T-cell (primary cell): ENCODE measurements around the gene ASPHD2. TPM values are rescaled to one million over a fixed set of nuclear protein-coding genes. Genes with fewer than 3 reads are reported as not detected.
"Not testable (repeated sequence)": the region's sequence is repeated elsewhere in the genome, so short reads cannot be mapped to it uniquely, and the experiment has no call there.

Experiments
- ATAC-seq, 4 experiments: fragments of 200-7000 bp in 3 of 4; fragments of 150-1000 bp in 1 of 4; cut with Tn5 transposase; replicated peaks in 1 of 4; 1 replicate in 3 of 4; 2 replicates in 1 of 4; pipeline ENCODE4 v1.10.0; 2021; ENCODE audit warnings: moderate library complexity in 3 of 4, mild to moderate bottlenecking in 2 of 4, moderate number of reproducible peaks in 1 of 4
- CTCF ChIA-PET, 2 donors: fragments of 300-600 bp; sonication (Branson Sonifier 250); formaldehyde crosslinking; loops; one replicate each; lab custom pipeline; 2022; ENCODE audit warnings: antibody characterized with exemption in 2 of 2; lab: Charles Lee
- POLR2A ChIA-PET, 2 donors: fragments of 300-600 bp; sonication (Branson Sonifier 250); formaldehyde crosslinking; loops; one replicate each; lab custom pipeline; 2022; ENCODE audit warnings: antibody characterized with exemption in 2 of 2; lab: Charles Lee
- DNase-seq, 35 experiments: peaks; one replicate each; pipeline versions ENCODE4 v3.0.0 to v3.0.0-alpha.2; 2013 to 2023
- H3K27ac ChIP-seq: one replicate; pipeline ENCODE4 v1.5.1; 2013; ENCODE audit warnings: low read length
- H3K27me3 ChIP-seq, 2 experiments: replicated peaks in 1 of 2; 1 replicate in 1 of 2; 2 replicates in 1 of 2; pipeline versions ENCODE4 v1.6.1 to v1.7.0; 2013; ENCODE audit warnings: low read length in 1 of 2, mixed read lengths in 1 of 2; ENCODE audit not compliant: control insufficient read depth in 2 of 2, insufficient read depth in 2 of 2; ENCODE audit errors: extremely low read depth in 1 of 2
- H3K36me3 ChIP-seq, 2 donors: 1 replicate in 1 of 2; 2 replicates in 1 of 2; pipeline versions ENCODE4 v1.6.1 to v1.7.0; 2013; ENCODE audit warnings: low read length in 1 of 2; ENCODE audit not compliant: control insufficient read depth in 2 of 2, insufficient read depth in 1 of 2; ENCODE audit errors: extremely low read depth in 1 of 2
- H3K4me1 ChIP-seq, 2 experiments: 1 replicate in 1 of 2; 2 replicates in 1 of 2; pipeline versions ENCODE4 v1.6.1 to v1.7.0; 2013; ENCODE audit warnings: low read length in 2 of 2, mixed read lengths in 1 of 2; ENCODE audit not compliant: insufficient read depth in 2 of 2, control insufficient read depth in 1 of 2; ENCODE audit errors: extremely low read depth in 1 of 2
- H3K4me3 ChIP-seq, 2 donors: 1 replicate in 1 of 2; 2 replicates in 1 of 2; pipeline versions ENCODE4 v1.5.1 to v1.7.0; 2013; ENCODE audit warnings: mild to moderate bottlenecking in 2 of 2, low read length in 1 of 2, moderate library complexity in 1 of 2; ENCODE audit not compliant: control insufficient read depth in 1 of 2; ENCODE audit errors: extremely low read depth in 1 of 2
- H3K9me3 ChIP-seq: 2 replicates; pipeline ENCODE4 v1.7.0; 2013
- H3K27ac Mint-ChIP-seq, 2 donors: one replicate each; pipeline ENCODE4 v1.8.0; 2020 to 2021; ENCODE audit warnings: mild to moderate bottlenecking in 2 of 2, mixed read lengths in 2 of 2
- H3K27me3 Mint-ChIP-seq, 2 donors: one replicate each; pipeline ENCODE4 v1.8.0; 2021 to 2022; ENCODE audit warnings: mixed read lengths in 2 of 2
- H3K36me3 Mint-ChIP-seq: one replicate; pipeline ENCODE4 v1.8.0; 2021; ENCODE audit warnings: mixed read lengths
- H3K4me1 Mint-ChIP-seq, 3 donors: one replicate each; pipeline ENCODE4 v1.8.0; 2020 to 2022; ENCODE audit warnings: mixed read lengths in 3 of 3, mild to moderate bottlenecking in 1 of 3
- H3K4me3 Mint-ChIP-seq, 3 donors: one replicate each; pipeline ENCODE4 v1.8.0; 2020 to 2022; ENCODE audit warnings: mild to moderate bottlenecking in 3 of 3, mixed read lengths in 3 of 3, moderate library complexity in 3 of 3
- H3K9me3 Mint-ChIP-seq, 3 donors: one replicate each; pipeline ENCODE4 v1.8.0; 2020 to 2022; ENCODE audit warnings: mixed read lengths in 3 of 3
- WGBS: methylation state at CpG from one replicate; pipeline ENCODE4 v1.1.5; 2013; ENCODE audit warnings: missing lambda C conversion rate; ENCODE audit not compliant: insufficient coverage; 5-methylcytosine and 5-hydroxymethylcytosine counted together
- total RNA-seq, 35 experiments: library from RNA in 6 of 35; stranded (reverse) in 6 of 35; fragments of 120-200 nt in 1 of 35; gene quantifications; one replicate each; pipeline versions ENCODE4 v1.2.1 to v1.2.4 and lab custom pipeline; 2013 to 2026

Gene ASPHD2
- total RNA-seq, 5 donors from 2014 or later (not counting 1 experiment from before 2014, with no cell fraction given): 1.9 to 5.3 (median 4.3) TPM

- H3K27me3 ChIP-seq: peaks cover 0 to 5% of the 10 kb centered on the region in 2 experiments
- ChIA-PET POLR2A (no interaction called here), CTCF (interaction anchor here in 1 of 2 donors (0.6 to 0.8 kb wide), 2 partner anchors 61 to 245 kb away, joined by 3 read pairs; no protein-coding TSS in a partner anchor)
- no peak overlapping the region for H3K27ac ChIP-seq
- H3K9me3 ChIP-seq: no peaks in the 10 kb centered on the region
- Mint-ChIP-seq H3K36me3 (no peaks in the 10 kb centered on the region), H3K4me1 (no peaks in the 10 kb centered on the region), H3K4me3 (no peak overlapping the region), H3K9me3 (no peaks in the 10 kb centered on the region), H3K27me3 (peaks cover 4 to 8% of the 10 kb centered on the region in 2 donors), H3K27ac (no peak overlapping the region)
- peak; percentile 62 to 75 (median 74) for ATAC-seq
- no peaks in the 10 kb centered on the region for H3K36me3 ChIP-seq
- no CpG with 5 or more reads among the region's 3 CpGs for WGBS
- peak; percentile 3 to 62 (median 32) for DNase-seq
- H3K4me1 ChIP-seq: no peaks in the 10 kb centered on the region
- no peak overlapping the region for H3K4me3 ChIP-seq
These were observed 30.3 kb upstream of the ASPHD2 start for GRCh38 chr22:26398741-26399153.

GRCh38 chr22:26399289-26399688 is 29.8 kb upstream of the ASPHD2 start:
- ATAC-seq: no peak
- ChIA-PET POLR2A (interaction anchor here in 1 of 2 donors (0.7 kb wide), 1 partner anchor 281 kb away, joined by 3 read pairs; no protein-coding TSS in a partner anchor), CTCF (interaction anchor here in 1 of 2 donors (0.6 kb wide), 1 partner anchor 244 kb away, joined by 3 read pairs; no protein-coding TSS in a partner anchor)
- H3K4me1 Mint-ChIP-seq: peaks cover 0 to 4% (median under 1%) of the 10 kb centered on the region in 3 donors
- no peak overlapping the region for H3K27ac Mint-ChIP-seq
- Histone ChIP-seq H3K4me1 (no peaks in the 10 kb centered on the region), H3K27me3 (peaks cover 0 to 8% of the 10 kb centered on the region in 2 experiments), H3K9me3 (no peaks in the 10 kb centered on the region), H3K4me3 (no peak overlapping the region), H3K27ac (no peak overlapping the region), H3K36me3 (no peaks in the 10 kb centered on the region)
- H3K9me3 Mint-ChIP-seq: no peaks in the 10 kb centered on the region
- H3K27me3 Mint-ChIP-seq: peaks cover 2 to 8% of the 10 kb centered on the region in 2 donors
- H3K36me3 Mint-ChIP-seq: no peaks in the 10 kb centered on the region
- no peak for DNase-seq
- no peak overlapping the region for H3K4me3 Mint-ChIP-seq
- no CpG with 5 or more reads among the region's 1 CpG for WGBS

- POLR2A ChIA-PET: no interaction called here
- H3K9me3 Mint-ChIP-seq: no peaks in the 10 kb centered on the region
- H3K36me3 ChIP-seq: no peaks in the 10 kb centered on the region
- H3K4me3 Mint-ChIP-seq: no peak overlapping the region
- no peak for DNase-seq
- H3K27me3 Mint-ChIP-seq: peaks cover 7 to 15% of the 10 kb centered on the region in 2 donors
- no peak for ATAC-seq
- no peak overlapping the region for H3K27ac ChIP-seq
- no peak overlapping the region for H3K4me3 ChIP-seq
- H3K4me1 ChIP-seq: no peaks in the 10 kb centered on the region
- WGBS: 62% methylated on average over 3 of the region's 5 CpGs
- peaks cover 0 to 17% of the 10 kb centered on the region in 2 experiments for H3K27me3 ChIP-seq
- no peaks in the 10 kb centered on the region for H3K9me3 ChIP-seq
- H3K4me1 Mint-ChIP-seq: peaks cover 0 to 7% (median 6%) of the 10 kb centered on the region in 3 donors
- CTCF ChIA-PET: no interaction called here
- H3K36me3 Mint-ChIP-seq: no peaks in the 10 kb centered on the region
- H3K27ac Mint-ChIP-seq: no peak overlapping the region
These were observed 27.3 kb upstream of the ASPHD2 start for GRCh38 chr22:26401726-26402125.

DNA sequence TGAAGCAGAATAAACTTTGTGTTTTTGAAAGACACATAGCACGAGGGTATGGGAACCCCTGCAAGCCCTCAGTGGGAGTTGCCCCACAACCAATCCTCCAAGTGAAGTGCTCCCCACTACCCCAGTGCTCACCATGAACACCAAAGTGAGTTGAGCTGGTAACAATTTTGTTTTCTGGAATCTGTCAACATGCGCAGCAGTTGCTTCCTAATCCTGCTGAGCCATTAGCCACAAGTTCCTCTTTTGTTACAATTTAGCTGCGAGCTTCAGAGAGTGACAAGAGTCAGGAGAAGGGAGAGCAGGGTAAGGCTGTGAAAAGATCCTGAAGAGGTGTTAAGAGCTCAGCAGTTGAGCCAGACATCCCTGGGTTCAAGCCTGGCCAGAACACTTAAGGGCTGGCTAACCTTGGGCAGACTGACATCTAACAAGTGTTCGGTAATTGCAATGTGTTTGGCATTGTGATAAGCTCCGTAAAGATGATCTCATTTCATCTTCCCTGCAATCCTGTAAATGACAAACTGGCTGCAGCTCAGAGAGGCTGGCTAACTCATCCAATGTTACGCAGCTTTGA is 24.1 kb upstream of the ASPHD2 start:
- H3K36me3 Mint-ChIP-seq: no peaks in the 10 kb centered on the region
- POLR2A ChIA-PET: no interaction called here
- no peaks in the 10 kb centered on the region for H3K9me3 ChIP-seq
- H3K4me3 Mint-ChIP-seq: no peak overlapping the region
- DNase-seq (peak in 1 of 35 experiments; percentile 6), ATAC-seq (no peak)
- H3K27ac Mint-ChIP-seq: no peak overlapping the region
- no peaks in the 10 kb centered on the region for H3K36me3 ChIP-seq
- H3K27me3 ChIP-seq: peaks cover 0 to 20% of the 10 kb centered on the region in 2 experiments
- no peak overlapping the region for H3K27ac ChIP-seq
- WGBS: 43% methylated on average over 3 of the region's 6 CpGs
- H3K9me3 Mint-ChIP-seq: no peaks in the 10 kb centered on the region
- CTCF ChIA-PET: interaction anchor here in 1 of 2 donors (1.2 kb wide), 1 partner anchor 41 kb away, joined by 8 read pairs; no protein-coding TSS in a partner anchor
- H3K4me1 Mint-ChIP-seq: peaks cover 0 to 7% (median 6%) of the 10 kb centered on the region in 3 donors
- peaks cover 7 to 20% of the 10 kb centered on the region in 2 donors for H3K27me3 Mint-ChIP-seq
- no peak overlapping the region for H3K4me3 ChIP-seq
- H3K4me1 ChIP-seq: no peaks in the 10 kb centered on the region

DNA sequence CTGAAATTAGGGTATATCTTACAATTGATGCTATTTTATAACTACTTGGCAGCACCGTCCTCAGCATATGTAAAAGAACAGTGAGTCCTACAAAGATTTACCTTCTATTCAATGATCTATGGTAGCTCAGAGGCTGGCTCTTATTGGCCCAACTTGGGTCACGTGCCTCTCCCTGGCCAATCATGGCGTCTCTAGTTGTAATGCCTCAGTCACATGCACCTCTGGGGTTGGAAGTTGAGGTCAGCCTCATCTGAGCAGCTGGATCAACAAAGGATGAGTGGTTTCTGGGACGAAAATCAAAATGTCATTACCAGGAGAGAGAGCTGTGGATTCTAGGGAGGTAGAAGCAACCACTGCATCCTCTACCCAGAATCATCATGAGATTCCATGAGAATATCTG is 22.9 kb upstream of the ASPHD2 start:
- H3K4me3 Mint-ChIP-seq: no peak overlapping the region
- WGBS: 82% methylated on average over 2 of the region's 4 CpGs
- no peak overlapping the region for H3K27ac Mint-ChIP-seq
- peaks cover 7 to 21% of the 10 kb centered on the region in 2 donors for H3K27me3 Mint-ChIP-seq
- Histone ChIP-seq H3K36me3 (no peaks in the 10 kb centered on the region), H3K27ac (no peak overlapping the region), H3K9me3 (no peaks in the 10 kb centered on the region), H3K4me3 (no peak overlapping the region), H3K27me3 (peaks cover 0 to 20% of the 10 kb centered on the region in 2 experiments), H3K4me1 (no peaks in the 10 kb centered on the region)
- H3K36me3 Mint-ChIP-seq: no peaks in the 10 kb centered on the region
- ChIA-PET CTCF (no interaction called here), POLR2A (no interaction called here)
- peaks cover 0 to 7% (median 6%) of the 10 kb centered on the region in 3 donors for H3K4me1 Mint-ChIP-seq
- H3K9me3 Mint-ChIP-seq: no peaks in the 10 kb centered on the region
- DNase-seq: no peak
- no peak for ATAC-seq

DNA sequence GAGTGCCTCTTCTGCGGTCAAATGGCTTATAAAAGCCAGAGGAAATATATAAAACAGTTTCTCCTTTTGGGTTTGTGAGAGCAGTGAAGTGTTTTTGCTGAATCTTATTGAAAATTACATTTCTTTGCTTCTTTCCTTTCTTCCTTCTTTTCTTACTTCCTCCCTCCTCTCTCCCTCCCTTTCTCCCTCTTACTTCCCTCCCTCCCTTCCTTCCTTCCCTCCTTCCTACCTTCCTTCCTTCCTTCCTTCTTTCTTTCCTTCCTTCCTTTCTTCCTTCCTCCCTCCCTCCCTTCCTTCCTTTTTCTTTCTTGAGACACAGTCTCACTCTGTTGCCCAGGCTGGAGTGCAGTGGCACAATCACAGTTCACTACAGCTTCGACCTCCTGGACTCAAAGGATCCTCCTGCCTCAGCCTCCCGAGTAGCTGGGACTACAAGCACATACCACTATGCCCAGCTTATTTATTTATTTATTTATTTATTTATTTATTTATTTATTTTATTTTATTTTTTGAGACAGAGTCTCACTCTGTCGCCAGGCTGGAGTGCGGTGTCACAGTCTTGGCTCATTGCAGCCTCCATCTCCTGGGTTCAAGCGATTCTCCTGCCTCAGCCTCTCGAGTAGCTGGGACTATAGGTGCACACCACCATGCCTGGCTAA is 20.4 kb upstream of the ASPHD2 start:
- H3K9me3 Mint-ChIP-seq, H3K27ac ChIP-seq, H3K36me3 ChIP-seq, H3K4me3 ChIP-seq, CTCF ChIA-PET, H3K27ac Mint-ChIP-seq, ATAC-seq, H3K4me1 Mint-ChIP-seq, H3K4me1 ChIP-seq, H3K4me3 Mint-ChIP-seq, H3K9me3 ChIP-seq, H3K36me3 Mint-ChIP-seq, DNase-seq: not testable (repeated sequence)
- H3K27me3 ChIP-seq: peaks cover 0 to 23% of the 10 kb centered on the region in 2 experiments
- POLR2A ChIA-PET: interaction anchor here in 1 of 2 donors (0.6 kb wide), 1 partner anchor 23 kb away, joined by 7 read pairs; no protein-coding TSS in a partner anchor
- WGBS: 95% methylated on average over 4 of the region's 7 CpGs
- peaks cover 5 to 17% of the 10 kb centered on the region in 2 donors for H3K27me3 Mint-ChIP-seq
